Measurements from ENCODE around the gene SULT2B1.

The SULT2B1 gene

GRCh38 chr19:48637449-48637947 lies 85.5 kb downstream of the SULT2B1 start:
- DNase-seq = peak; percentile 97

- DNase-seq = peak; percentile 86
Observed at GRCh38 chr19:48637948-48638830, 86.2 kb downstream of the SULT2B1 start.

- DNase-seq = no peak
Observed at GRCh38 chr19:48638831-48639381, 86.9 kb downstream of the SULT2B1 start.

- no peak for DNase-seq
Observed at GRCh38 chr19:48639483-48640375, 87.8 kb downstream of the SULT2B1 start.

GRCh38 chr19:48641850-48642249 lies 89.9 kb downstream of the SULT2B1 start:
- DNase-seq = no peak

GRCh38 chr19:48642862-48643261 lies 90.9 kb downstream of the SULT2B1 start:
- DNase-seq = no peak

GRCh38 chr19:48644355-48644754 lies 92.4 kb downstream of the SULT2B1 start:
- DNase-seq = no peak

GRCh38 chr19:48644839-48645619 lies 93.1 kb downstream of the SULT2B1 start:
- peak; percentile 69 for DNase-seq

- no peak for DNase-seq
Observed at GRCh38 chr19:48645620-48646000, 93.6 kb downstream of the SULT2B1 start.

GRCh38 chr19:48646001-48646721 lies 94.2 kb downstream of the SULT2B1 start, which contains the start of gene CA11:
CA11 (minus strand) TSS chr19:48646187; CDS start chr19:48645632, 555 bp downstream.
- DNase-seq = peak; percentile 92

- DNase-seq = no peak
Observed at GRCh38 chr19:48646722-48647216, 94.8 kb downstream of the SULT2B1 start.

- DNase-seq = no peak
Observed at GRCh38 chr19:48648134-48648533, 96.2 kb downstream of the SULT2B1 start.

All from NCI-H187 treated with DMSO at 0.1 percent for 48 hours (cell line).